Activated CD4-positive, alpha-beta T cell treated with anti-CD3 and anti-CD28 coated beads, Interleukin-2, Interleukin-6, amounts not matched to agents 100 ng/mL and 50 ng/mL, durations not matched to agents 16 hours and 8 hours (primary cell): ENCODE measurements around the gene DNAJC3.
"Not testable (repeated sequence)": the region's sequence is repeated elsewhere in the genome, so short reads cannot be mapped to it uniquely, and the experiment has no call there.

Experiments
- DNase-seq: peaks from one replicate; pipeline ENCODE4 v3.0.0-alpha.2; 2020

DNAJC3 gene

DNA sequence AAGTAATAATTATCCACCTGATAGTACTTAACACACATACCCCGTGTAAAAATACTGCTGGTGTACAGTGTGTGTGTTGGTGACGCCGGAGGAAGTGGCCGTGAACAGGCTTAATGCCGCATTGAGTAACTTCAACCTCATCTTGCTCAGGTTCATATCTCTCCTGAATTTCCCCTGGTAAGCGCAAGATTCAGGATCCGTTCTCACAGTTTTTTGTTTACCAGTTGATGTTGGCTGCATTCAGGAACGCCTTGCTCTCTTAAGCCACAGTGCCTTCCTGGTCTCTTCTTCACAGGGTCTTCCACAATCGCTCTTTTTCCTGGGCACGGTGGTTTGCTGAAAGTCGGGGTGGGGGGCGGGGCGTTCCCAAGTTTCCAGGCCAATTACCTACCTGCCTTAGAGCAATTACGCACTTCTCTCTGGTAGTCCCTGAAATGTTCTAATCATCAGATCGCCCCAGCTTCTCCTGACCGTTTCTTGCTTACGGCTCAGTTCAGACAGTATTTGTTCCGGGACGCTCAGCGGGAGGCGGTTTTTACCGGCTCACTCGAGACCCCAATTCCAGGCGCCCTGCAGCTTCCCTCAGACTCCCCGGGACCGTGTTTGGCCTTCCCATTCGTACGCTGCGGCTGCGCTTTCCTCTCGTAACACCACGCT is 706 bp upstream of the DNAJC3 start:
- DNase-seq, result peak; percentile 35

DNA sequence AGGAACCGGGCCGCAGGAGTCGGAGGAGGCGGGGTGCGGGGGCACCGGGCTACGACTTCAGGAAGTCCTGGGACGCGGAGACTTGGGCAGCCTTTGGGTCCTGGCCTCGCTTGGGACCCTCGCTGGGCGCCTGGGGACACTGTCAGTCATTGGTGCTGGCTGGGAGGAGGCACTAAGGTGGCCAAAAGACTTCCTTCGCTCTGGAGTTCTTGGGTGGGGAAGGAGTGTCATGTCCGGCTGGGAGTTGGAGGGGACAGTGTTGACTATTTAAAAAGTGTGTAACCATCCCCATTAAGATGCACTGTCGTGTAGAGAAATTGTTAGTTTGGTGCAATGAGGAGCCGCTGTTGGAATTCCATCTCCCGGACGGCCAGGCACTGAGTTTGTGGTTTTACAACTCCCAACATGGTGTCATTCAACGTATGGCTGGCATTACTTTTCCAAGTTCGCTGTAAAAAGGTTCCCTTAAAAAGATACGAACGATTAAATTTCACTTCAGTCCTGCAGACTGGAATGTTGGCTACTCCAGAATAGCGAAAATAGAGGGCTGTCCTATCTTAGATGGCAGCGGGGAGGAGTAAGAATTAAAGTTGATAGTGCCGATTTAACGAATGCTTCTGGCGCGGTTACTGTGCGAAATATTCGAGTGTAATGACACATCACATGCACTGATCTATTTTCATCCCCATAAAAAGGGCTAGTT is 776 bp downstream of the DNAJC3 start:
- peak; percentile 14 for DNase-seq

- DNase-seq, result no peak
Observed at GRCh38 chr13:95678967-95679366, 2.0 kb downstream of the DNAJC3 start.

DNA sequence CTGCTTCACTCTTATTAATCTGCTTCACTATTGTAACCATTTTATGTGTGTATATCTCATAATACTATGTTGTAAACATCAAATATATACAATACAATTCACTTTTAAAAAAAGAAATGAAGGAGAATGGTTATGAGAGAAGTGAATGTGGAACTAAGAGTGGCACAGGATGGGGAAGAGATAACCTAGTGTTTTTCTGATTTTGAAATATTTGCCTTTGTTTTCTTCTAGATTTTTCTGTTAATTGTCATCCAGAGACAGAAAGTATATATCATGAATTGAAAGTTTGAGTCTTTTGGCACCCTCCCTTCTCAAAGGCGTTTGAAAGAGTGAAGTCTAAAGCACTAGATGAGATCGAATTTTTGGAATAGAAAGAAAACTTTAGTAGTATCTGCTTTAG is 2.8 kb downstream of the DNAJC3 start:
- no peak for DNase-seq

GRCh38 chr13:95684418-95684817 is 7.5 kb downstream of the DNAJC3 start:
- DNase-seq, result no peak

DNA sequence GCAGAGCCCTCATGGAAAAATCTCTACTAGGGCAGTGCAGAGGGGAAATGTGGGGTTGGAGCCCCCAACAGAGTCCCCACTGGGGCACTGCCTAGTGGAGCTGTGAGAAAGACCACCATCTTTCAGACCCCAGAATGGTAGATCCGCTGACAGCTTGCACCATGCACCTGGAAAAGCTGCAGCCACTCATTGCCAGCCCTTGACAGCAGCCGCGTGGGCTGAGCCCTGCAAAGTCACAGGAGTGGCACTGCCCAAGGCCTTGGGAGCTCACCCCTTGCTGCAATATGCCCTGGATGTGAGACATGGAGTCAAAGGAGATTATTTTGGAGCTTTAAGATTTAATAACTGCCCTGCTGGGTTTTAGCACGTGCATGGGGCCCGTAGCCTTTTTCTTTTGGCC is 8.0 kb downstream of the DNAJC3 start:
- DNase-seq, result not testable (repeated sequence)

DNA sequence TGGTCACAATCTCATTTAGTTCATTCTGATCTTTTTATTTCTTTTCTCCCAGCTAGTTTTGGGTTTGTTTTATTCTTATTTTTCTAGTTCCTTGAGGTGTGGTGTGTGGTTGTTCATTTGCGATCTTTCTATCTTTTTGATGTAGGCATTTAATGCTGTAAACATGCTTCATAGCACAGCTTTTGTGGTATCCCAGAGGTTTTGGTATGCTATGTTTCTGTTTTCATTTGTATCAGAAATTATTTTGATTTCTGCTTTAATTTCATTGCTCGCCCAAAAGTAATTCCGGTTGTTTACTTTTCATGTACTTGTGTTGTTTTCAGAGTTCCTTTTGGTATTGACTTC is 12.6 kb downstream of the DNAJC3 start:
- no peak for DNase-seq

DNA sequence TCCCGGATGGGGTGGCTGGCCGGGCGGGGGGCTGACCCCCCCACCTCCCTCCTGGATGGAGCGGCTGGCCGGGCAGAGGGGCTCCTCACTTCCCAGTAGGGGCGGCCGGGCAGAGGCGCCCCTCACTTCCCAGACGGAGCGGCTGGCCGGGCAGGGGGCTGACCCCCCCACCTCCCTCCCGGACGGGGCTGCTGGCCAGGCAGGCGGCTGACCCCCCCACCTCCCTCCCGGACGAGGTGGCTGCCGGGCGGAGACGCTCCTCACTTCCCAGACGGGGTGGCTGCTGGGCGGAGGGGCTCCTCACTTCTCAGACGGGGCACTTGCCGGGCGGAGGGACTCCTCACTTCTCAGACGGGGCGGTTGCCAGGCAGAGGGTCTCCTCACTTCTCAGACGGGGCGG is 14.0 kb downstream of the DNAJC3 start:
- not testable (repeated sequence) for DNase-seq

DNA sequence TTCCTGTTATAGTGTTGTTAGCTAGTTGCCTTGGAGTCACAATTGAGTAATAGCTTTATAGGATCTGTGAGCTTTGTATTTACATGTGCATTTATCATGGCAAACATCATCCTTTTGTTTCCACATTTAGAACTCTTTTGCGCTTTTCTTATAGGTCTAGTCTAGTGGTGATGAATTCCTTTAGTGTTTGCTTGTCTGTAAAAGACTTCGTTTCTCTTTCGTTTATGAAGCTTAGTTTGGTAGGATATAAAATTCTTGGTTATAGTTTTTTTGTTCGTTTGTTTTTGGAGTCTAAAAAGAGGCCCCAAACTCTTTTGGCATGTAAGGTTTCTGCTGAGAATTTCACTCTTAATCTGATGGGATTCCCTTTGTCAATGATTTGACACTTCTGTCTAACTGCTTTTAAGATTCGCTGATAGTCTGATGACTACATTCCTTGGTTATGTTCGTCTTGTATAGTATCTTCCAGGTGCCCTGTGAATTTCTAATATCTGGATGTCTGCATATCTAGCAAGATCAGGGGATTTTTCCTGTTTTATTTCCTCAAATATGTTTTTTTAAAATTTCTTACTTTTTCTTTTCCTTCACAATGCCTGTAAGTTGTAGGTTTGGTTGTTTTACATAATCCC is 20.2 kb downstream of the DNAJC3 start:
- DNase-seq, result no peak

GRCh38 chr13:95698047-95698749 is 21.3 kb downstream of the DNAJC3 start:
- no peak for DNase-seq

DNA sequence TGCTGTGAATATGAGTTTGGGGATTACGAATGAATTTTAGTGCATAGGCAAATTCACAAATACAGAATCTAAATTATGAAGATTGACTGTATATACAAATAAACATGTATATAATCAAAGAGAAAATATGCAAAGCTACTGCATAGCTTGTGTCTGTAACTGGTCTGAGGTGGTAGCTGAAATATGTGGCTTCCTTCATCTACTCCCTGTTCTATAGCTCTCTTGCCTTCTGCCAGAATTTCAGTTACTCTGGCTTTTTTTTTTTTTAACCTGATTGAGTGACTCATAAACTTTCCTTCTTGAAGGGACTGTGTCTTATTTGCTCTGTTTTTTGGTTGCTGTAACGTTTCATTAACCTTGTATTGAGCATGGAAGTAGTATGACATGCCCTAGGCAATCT is 26.6 kb downstream of the DNAJC3 start:
- no peak for DNase-seq

DNA sequence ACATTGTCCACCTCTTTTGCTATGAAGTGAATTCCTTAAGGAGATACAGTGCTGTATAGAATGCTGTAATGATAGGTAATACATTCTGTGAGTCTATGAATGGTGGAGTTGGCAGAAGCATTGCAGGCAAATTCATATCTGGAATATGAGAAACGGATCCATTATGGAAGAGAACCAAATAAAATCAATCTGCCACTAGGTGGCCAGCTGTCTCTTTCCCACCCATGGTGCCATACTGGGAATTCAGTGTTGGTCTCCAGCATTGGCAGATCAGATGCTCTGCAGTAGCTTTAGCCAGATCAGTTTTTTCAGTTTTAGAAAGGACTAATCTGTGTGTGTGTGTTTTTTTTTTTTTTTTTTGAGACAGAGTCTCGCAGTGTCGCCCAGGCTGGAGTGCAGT is 27.6 kb downstream of the DNAJC3 start:
- DNase-seq, result no peak

GRCh38 chr13:95706356-95706755 is 29.4 kb downstream of the DNAJC3 start:
- DNase-seq, result no peak

DNA sequence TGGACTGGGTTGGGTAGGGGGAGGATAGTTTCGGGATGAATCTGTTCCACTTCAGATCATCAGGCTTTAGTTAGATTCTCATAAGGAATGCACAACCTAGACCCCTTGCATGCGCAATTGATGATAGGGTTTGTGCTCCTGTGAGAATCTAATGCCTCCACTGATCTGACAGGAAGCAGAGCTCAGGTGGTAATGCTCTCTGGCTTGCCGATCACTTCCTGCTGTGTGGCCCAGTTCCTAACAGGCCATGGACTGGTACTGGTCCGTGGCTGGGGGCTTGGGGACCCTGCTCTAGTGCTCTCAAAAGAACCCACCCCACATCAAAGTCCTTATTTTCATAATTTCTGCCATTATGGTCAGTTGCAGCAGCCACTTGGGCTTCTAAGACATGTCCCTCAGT is 30.1 kb downstream of the DNAJC3 start:
- DNase-seq, result no peak

- no peak for DNase-seq
Observed at GRCh38 chr13:95707442-95708390, 30.8 kb downstream of the DNAJC3 start.

DNA sequence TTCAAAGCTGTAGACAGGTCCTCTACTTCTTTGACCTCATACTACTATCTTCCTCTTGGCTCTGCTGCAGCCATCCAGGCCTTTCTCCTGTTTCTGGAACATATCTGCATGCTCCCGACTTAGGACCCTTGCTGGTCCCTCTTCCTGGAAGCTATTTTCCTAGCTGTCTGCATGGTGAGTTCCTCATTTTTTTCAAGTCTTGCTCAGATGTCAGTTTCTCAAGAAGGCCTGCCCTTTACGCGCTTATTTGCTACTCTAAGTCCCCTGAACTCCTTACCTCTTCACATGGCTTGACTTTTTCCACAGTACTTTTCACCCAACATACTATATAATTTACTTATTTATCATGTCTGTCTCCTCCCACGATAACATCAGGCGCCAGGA is 31.4 kb downstream of the DNAJC3 start:
- no peak for DNase-seq

- DNase-seq, result no peak
Observed at GRCh38 chr13:95708811-95709500, 32.0 kb downstream of the DNAJC3 start.

DNA sequence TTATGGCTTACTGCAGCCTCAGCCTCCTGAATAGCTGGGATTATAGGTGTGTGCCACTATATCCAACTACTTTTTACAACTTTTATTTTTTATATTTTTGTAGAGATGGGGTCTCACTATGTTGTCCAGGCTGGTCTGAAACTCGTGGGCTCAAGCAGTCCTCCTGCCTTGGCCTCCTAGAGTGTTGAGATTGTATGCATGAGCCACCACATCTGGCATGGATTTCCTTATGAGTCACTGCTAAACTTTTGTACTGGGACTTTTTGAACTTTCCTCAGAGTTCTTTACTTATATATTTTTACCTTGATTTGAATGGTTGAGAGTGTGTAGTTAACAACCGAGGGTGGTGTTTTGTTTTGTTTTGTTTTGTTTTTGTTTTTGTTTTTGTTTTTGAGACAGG is 33.4 kb downstream of the DNAJC3 start:
- DNase-seq, result no peak

GRCh38 chr13:95712846-95713245 is 35.9 kb downstream of the DNAJC3 start:
- DNase-seq, result not testable (repeated sequence)

GRCh38 chr13:95713651-95714050 is 36.7 kb downstream of the DNAJC3 start:
- DNase-seq, result no peak

DNA sequence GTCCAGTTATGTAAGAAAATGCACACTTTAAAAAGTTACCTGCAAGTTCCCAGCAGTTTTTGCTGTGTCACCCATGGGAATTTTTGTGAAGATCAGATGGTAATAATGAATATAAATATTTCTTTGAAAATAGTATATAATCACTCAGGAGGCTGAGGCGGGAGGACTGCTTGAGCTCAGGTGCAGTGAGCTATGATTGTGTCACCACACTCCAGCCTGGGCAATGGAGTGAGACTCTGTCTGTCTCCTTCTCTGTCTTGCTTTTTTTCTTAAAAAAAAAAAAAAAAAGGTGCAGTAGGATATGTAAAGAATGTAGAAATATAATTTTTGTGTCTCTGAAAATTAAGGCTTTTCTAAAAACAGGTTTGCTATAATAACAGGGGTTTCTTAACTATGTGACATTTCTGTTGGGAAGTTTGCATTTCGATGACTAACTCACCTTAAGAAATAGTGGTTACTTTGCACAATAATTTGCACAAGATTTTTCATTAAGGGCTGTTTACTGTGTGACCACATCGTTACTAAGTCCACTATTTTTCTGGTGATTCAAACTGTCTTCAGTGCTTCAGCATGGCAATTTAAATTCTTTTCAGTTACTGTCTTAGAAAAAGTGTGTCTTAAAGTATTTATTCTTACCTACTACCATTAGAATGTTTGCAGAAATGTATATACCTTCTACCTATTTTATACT is 37.3 kb downstream of the DNAJC3 start:
- DNase-seq, result no peak
